Stimulated activated CD8-positive, alpha-beta memory T cell treated with anti-CD3 and anti-CD28 coated beads, Interleukin-4, amount 100 ng/mL, for 4 hours (primary cell): ENCODE data around the gene WDR76.
A peak's percentile ranks its signal among the peaks of the same experiment; 100 is the strongest.
"Not testable (repeated sequence)": the region's sequence is repeated elsewhere in the genome, so short reads cannot be mapped to it uniquely, and the experiment has no call there.

Experiments used
- DNase-seq, 2 donors: peaks; one replicate each; pipeline ENCODE4 v3.0.0-alpha.2; 2020; ENCODE audit warnings: low read depth in 2 of 2, low spot score in 1 of 2

WDR76 gene

GRCh38 chr15:43815064-43815463, 11.7 kb upstream of the WDR76 start:
- DNase-seq, result not testable (repeated sequence)

DNA sequence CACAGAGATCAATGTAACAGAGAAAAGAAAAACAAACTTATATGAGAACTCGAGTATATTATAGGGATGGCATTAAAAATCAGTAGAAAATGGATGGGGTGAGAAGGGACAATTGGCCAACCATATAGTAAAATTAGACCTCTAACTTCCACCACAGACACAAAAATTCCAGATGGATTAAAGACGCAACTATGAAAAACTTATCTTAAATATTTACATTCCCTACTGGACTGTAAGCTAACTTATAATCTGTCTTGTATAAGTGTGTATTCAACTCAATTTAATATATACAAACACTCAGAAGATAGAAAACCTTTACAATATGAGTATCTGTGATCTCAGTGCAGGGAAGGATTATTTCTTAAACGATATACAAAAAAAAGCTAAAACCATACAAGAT, 5.3 kb upstream of the WDR76 start:
- no peak for DNase-seq

- peak; percentile 85 to 89 for DNase-seq
Measured at GRCh38 chr15:43824302-43825246, 2.2 kb upstream of the WDR76 start, which contains the start of gene MFAP1. TSS of gene MFAP1 (minus strand) at chr15:43824690. CDS start at chr15:43824569, 121 bp downstream.

- not testable (repeated sequence) for DNase-seq
Measured at GRCh38 chr15:43825305-43825704, 1.5 kb upstream of the WDR76 start.

DNA sequence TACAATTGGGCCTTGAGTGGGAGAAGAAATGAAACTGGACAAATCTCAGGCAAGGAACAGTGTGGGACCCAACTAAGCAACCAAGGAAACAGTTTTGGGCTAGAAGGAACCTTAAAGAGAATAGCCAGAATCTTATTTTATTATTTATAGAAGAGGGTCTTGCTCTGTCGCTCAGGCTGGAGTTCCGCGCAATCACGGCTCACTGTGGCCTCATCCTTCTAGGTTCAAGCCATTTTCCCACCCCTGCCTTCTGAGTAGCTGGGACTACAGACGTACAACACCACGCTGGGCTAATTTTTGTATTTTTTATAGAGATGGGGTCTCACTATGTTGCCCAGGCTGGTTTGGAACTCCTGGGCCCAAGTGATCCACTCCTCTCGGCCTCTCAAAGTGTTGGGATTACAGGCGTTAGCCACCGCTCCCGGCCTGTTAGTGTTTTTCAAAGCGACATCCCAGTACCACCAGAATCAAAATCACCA, 734 bp upstream of the WDR76 start:
- DNase-seq, result no peak

DNA sequence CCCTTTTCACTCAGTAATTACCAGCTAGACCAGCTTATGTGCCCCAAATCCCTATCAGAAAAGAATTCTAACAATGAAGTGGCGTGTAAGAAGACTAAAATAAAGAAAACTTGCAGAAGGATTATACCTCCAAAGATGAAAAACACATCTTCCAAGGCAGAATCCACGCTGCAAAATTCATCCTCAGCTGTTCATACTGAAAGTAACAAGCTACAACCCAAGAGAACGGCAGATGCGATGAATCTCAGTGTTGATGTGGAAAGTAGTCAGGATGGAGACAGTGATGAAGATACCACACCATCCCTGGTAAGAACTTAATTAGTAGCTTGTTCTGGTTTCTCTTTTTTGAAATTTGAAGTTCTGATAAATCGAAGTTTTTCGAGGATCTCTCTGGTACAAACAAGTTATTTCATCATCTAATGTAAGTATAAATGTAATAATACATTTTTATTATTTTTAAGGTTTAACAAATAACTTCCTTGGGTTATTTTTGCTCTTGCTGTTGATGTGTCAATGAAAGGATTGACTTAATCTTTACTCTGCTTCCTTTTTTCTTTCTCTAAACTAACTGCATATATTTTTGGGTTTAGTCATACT, 1.4 kb downstream of the WDR76 start:
- DNase-seq, result no peak

- not testable (repeated sequence) for DNase-seq
Measured at GRCh38 chr15:43829951-43830540, 3.2 kb downstream of the WDR76 start.

DNA sequence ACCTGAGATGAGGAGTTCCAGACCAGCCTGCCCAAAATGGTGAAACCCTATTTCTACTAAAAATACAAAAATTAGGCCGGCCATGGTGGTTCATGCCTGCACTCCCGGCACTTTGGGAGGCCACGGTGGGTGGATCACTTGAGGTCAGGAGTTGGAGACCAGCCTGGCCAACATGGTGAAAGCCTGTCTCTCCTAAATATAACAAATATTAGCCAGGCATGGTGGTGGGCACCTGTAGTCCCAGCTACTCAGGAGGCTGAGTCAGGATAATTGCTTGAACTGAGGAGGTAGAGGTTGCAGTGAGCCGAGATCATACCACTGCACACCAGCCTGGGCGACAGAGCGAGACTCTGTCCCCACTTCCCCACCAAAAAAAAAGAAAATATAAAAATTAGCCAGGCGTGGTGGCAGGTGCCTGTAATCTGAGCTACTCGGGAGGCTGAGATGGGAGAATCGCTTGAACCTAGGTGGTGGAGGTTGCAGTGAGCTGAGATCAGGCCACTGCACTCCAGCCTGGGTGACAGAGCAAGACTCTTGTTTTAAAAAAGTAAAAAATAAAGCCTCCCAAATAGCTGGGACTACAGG, 4.0 kb downstream of the WDR76 start:
- not testable (repeated sequence) for DNase-seq

DNA sequence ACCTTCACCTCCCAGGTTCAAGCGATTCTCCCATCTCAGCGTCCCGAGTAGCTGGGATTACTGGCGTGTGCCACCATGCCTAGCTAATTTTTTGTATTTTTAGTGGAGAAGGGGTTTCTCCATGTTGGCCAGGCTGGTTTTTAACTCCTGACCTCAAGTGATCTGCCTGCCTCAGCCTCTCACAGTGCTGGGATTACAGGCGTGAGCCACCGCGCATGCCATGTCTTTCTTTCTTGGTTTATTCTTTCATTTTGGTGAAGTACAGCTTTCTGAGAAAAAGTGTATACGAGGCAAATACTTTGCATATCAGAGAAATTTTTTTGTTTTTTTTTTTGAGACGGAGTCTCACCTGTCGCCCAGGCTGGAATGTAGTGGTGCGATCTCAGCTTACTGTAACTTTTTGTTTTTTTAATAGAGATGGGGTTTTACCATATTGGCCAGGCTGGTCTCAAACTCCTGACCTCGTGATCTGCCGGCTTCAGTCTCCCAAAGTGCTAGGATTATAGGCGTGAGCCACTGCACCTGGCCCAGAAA, 4.8 kb downstream of the WDR76 start:
- DNase-seq, result not testable (repeated sequence)

DNA sequence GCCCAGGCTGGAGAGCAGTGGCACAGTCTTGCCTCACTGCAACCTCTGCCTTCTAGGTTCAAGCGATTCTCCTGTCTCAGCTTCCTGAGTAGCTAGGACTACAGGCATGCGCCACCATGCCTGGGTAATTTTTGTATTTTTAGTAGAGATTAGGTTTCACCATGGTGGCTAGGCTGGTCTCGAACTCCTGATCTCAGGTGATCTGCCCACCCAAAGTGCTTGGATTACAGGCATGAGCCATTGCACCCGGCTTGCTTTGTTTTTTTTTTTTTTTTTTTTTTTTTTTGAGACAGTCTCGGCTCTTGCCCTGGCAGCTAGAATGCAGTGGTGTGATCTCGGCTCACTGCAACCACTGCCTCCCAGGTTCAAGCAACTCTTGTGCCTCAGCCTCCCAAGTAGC, 5.7 kb downstream of the WDR76 start:
- DNase-seq, result not testable (repeated sequence)

- DNase-seq, result no peak
Measured at GRCh38 chr15:43845421-43845820, 18.6 kb downstream of the WDR76 start.

GRCh38 chr15:43851251-43851650, 24.4 kb downstream of the WDR76 start:
- no peak for DNase-seq

- DNase-seq, result no peak
Measured at GRCh38 chr15:43852607-43853006, 25.8 kb downstream of the WDR76 start.

DNA sequence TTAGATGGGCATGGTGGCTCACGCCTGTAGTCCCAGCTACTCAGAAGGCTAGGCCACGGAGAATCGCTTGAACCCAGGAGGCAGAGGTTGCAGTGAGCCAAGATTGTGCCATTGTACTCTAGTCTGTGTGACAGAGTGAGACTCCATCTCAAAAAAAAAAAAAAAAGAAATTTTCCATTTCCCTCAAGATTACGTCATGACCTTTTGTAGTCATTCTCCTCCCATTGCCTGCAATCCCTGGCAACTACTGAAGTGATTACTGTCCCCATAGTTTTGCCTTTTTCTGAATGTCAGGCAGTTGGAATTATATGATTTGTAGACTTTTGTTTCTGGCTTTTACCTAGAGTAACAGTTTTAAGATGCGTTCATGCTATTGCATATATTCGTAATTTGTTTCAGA, 28.0 kb downstream of the WDR76 start:
- DNase-seq, result no peak

DNA sequence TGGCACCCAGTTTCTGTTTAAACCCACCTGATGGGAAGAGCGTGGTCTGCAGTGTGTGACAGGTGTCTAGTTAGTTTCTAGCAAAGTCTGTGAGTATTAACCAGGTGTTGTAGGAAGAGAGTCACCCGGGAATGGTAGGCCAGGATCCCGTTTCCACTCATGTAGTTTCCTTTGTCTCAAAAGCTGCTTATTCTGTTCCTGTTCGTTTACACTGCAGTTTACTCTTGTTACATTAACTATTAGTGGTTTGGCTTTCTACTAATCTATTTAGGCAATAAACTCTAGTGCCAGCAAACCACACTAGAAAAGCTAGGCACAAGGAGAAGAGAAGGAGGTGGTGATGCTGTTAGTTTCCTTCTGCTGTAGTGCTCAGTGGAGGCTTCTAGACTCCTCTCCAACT, 32.7 kb downstream of the WDR76 start:
- no peak for DNase-seq

- not testable (repeated sequence) for DNase-seq
Measured at GRCh38 chr15:43866636-43867035, 39.8 kb downstream of the WDR76 start.

- DNase-seq, result no peak
Measured at GRCh38 chr15:43867096-43867495, 40.3 kb downstream of the WDR76 start.

DNA sequence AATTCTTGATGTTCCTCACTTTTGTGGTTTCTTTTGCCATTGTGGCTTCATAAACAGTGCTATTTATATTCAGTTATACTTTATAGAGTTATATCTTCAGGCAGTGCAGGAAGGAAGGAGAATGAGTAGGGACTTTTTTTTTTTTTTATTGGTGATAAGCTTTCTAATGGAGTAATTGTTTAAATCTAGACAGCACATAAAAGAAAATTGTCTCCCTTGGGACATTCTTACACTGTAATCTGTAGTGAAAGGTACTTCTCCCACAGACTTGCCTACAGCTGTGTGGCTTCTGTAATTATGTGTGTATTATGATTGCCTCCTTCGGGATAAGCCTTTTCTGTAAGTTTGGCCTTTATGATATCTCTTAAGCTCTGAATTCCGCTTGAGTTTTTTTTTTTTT, 41.6 kb downstream of the WDR76 start:
- no peak for DNase-seq

DNA sequence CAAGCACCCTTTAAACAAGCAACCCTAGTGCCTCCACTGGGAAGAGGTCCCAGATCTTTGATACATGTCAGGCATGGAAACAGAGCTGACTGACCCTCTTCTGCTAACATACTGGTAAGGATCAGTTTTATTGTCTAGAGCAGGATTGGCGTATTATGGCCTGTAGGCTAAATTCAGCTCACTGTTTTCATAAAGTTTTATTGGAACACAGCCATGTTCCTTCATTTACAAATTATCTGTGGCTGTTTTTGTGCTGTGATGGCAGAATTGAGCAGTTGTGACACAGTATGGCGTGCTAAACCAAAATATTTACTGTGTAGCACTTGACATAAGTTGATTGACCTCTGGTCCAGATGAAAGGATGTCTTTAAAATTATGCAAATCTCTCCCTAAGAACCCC, 45.0 kb downstream of the WDR76 start:
- no peak for DNase-seq

DNA sequence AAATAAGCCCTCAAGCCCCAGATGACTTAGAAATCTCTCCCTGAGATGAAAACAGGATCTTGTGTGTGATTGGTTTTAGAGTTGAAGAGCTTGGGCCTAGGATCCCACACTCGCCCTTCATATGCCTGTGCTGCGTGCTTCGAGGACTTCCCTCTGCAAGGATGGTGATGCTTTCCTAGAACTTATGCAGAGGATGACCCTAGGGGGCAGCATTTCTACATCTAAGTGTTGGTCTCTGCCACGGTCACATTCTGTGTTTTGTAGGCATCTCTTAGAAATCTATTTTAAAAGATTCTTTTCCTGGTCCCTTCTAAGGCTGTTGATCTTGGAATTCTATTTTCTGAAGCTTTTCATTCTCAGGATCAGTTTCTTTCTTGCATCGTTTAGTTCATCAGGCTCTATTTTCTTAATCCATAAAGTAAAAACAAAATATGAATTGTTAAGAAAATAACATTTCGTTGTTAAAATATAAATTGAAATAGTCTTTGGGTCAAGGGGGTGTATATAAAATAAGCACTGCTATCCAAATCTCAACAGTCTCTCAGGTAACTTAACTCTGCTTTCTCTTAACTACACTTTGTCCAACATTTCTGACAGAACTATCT, 45.7 kb downstream of the WDR76 start:
- no peak for DNase-seq

DNA sequence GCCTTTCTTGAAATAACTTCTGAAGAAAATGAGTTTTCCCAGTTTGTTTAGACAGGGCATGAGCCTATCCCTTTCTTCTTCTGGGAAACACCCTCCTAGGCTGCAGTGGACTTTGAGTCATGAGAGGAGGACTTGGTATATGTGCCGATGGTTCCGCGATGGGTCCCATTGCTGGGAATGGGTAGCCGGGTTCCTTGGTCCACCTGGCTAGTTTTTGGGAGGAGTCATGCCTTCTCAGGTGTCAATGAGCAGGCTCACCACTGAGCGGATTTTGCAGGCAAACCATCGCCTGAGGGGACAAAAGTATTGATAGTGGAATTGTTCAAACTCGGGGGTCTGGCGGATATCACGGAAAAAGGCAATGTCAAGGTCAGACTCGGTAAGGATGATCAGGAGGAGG, 46.8 kb downstream of the WDR76 start:
- no peak for DNase-seq
